GM23248 (cell line): ENCODE data around the gene PDSS2. TPM values are rescaled to one million over a fixed set of nuclear protein-coding genes. Genes with fewer than 3 reads are reported as not detected.

Experiments
- DNase-seq: peaks from one replicate; pipeline ENCODE4 v3.0.0-alpha.2; 2015
- H2AFZ ChIP-seq: fragments of 200-600 bp; sonication (generic); 2 replicates; pipeline ENCODE4 v1.6.1; 2016; ENCODE audit warnings: antibody characterized with exemption
- H3F3A ChIP-seq: fragments of 200-600 bp; sonication (generic); 2 replicates; pipeline ENCODE4 v1.6.1; 2016; ENCODE audit warnings: mild to moderate bottlenecking, antibody characterized with exemption, mixed run types; ENCODE audit not compliant: insufficient read depth
- H3K27ac ChIP-seq: fragments of 200-600 bp; sonication (generic); 2 replicates; pipeline ENCODE4 v1.5.1; 2016; ENCODE audit warnings: mild to moderate bottlenecking
- H3K27me3 ChIP-seq: fragments of 200-600 bp; sonication (generic); replicated peaks from 2 replicates; pipeline ENCODE4 v1.6.1; 2016; ENCODE audit warnings: mild to moderate bottlenecking; ENCODE audit not compliant: insufficient read depth
- H3K36me3 ChIP-seq: fragments of 200-600 bp; sonication (generic); 2 replicates; pipeline ENCODE4 v1.6.1; 2016; ENCODE audit warnings: low read depth, mild to moderate bottlenecking
- H3K4me1 ChIP-seq: fragments of 200-600 bp; sonication (generic); 2 replicates; pipeline ENCODE4 v1.6.1; 2016; ENCODE audit warnings: mild to moderate bottlenecking; ENCODE audit not compliant: insufficient read depth
- H3K4me2 ChIP-seq: fragments of 200-600 bp; sonication (generic); one replicate; pipeline ENCODE4 v1.6.1; 2016; ENCODE audit warnings: mild to moderate bottlenecking; ENCODE audit not compliant: unreplicated experiment
- H3K4me3 ChIP-seq: fragments of 200-600 bp; sonication (generic); 2 replicates; pipeline ENCODE4 v1.5.1; 2016; ENCODE audit warnings: mild to moderate bottlenecking
- H3K79me2 ChIP-seq: fragments of 200-600 bp; sonication (generic); 2 replicates; pipeline ENCODE4 v1.6.1; 2016; ENCODE audit warnings: mild to moderate bottlenecking; ENCODE audit not compliant: insufficient read depth
- H3K9ac ChIP-seq: fragments of 200-600 bp; sonication (generic); 2 replicates; pipeline ENCODE4 v1.6.1; 2016; ENCODE audit warnings: mild to moderate bottlenecking
- H3K9me2 ChIP-seq: fragments of 200-600 bp; sonication (generic); 2 replicates; pipeline ENCODE4 v1.6.1; 2016; ENCODE audit warnings: mixed run types, mild to moderate bottlenecking, moderate library complexity; ENCODE audit not compliant: insufficient read depth
- H3K9me3 ChIP-seq: fragments of 200-600 bp; sonication (generic); one replicate; pipeline ENCODE4 v1.6.1; 2017; ENCODE audit warnings: low read depth
- H4K20me1 ChIP-seq: fragments of 200-600 bp; sonication (generic); 2 replicates; pipeline ENCODE4 v1.6.0; 2016; ENCODE audit not compliant: insufficient read depth
- EZH2 ChIP-seq: fragments of 200-600 bp; sonication (generic); IDR thresholded peaks from 2 replicates; pipeline ENCODE4 v1.6.1; 2018; ENCODE audit warnings: antibody characterized with exemption, mild to moderate bottlenecking; ENCODE audit not compliant: insufficient read depth, poor library complexity, severe bottlenecking
- EZH2phosphoT487 ChIP-seq: fragments of 200-600 bp; sonication (generic); IDR thresholded peaks from 2 replicates; pipeline ENCODE4 v1.6.1; 2018; ENCODE audit warnings: antibody characterized with exemption, moderate library complexity, mild to moderate bottlenecking, low read depth; ENCODE audit not compliant: insufficient read depth
- WGBS, 2 experiments: methylation state at CpG; one replicate each; pipeline ENCODE4 v1.1.6; 2015 to 2017; ENCODE audit warnings: low lambda C conversion rate in 2 of 2, low coverage in 1 of 2; ENCODE audit errors: missing lambda C conversion rate in 2 of 2; 5-methylcytosine and 5-hydroxymethylcytosine counted together
- in situ Hi-C: fragments of 300-500 bp; cut with MboI; formaldehyde crosslinking; loops from 2 replicates; pipeline ENCODE4 v1.15.0; 2020
- polyA plus RNA-seq: library from polyadenylated mRNA; unstranded; fragments of >200 nt; fragmentation: Nextera tagmentation; extraction: Ambion mirVana; gene quantifications from 2 replicates; pipeline ENCODE4 v1.2.1, GENCODE V29; 2016
- total RNA-seq: library from RNA; depleted of rRNA; stranded (reverse); fragments of >200 nt; shearing (Covaris generic); gene quantifications from 2 replicates; pipeline ENCODE4 v1.2.3, GENCODE V29; 2014

PDSS2 gene
- total and polyA plus RNA-seq, 2 experiments from 2014 or later = 9.9 to 10.3 TPM

- H3K9me2 ChIP-seq = no peaks in the 10 kb centered on the region
- no peak overlapping the region for H3K4me2 ChIP-seq
These were observed 249.7 kb downstream of the PDSS2 start for GRCh38 chr6:107209406-107210305.

GRCh38 chr6:107207251-107207873 lies 252.0 kb downstream of the PDSS2 start:
- TF ChIP-seq EZH2 (no peak), EZH2phosphoT487 (no peak)
- H3K27me3 ChIP-seq = no peaks in the 10 kb centered on the region
- H3K9me3 ChIP-seq = no peaks in the 10 kb centered on the region
- no peaks in the 10 kb centered on the region for H3K79me2 ChIP-seq
- no peak overlapping the region for H3K4me3 ChIP-seq
- DNase-seq = no peak
- no peaks in the 10 kb centered on the region for H3F3A ChIP-seq
- WGBS, 2 experiments = 95 to 97% methylated on average over 4 of the region's 4 CpGs
- H4K20me1 ChIP-seq = no peaks in the 10 kb centered on the region
- no peak overlapping the region for H2AFZ ChIP-seq
- no peak overlapping the region for H3K9ac ChIP-seq
- no peak overlapping the region for H3K27ac ChIP-seq
- no peaks in the 10 kb centered on the region for H3K36me3 ChIP-seq
- in situ Hi-C loops = no loop called here
- no peak overlapping the region for H3K4me2 ChIP-seq
- no peaks in the 10 kb centered on the region for H3K9me2 ChIP-seq
- H3K4me1 ChIP-seq = peaks cover 6% of the 10 kb centered on the region; the same call in 1 of the 2 replicates

More at GRCh38 chr6:107209406-107210305, 249.7 kb downstream of the PDSS2 start:
- Histone ChIP-seq H3K79me2 (no peaks in the 10 kb centered on the region), H3K4me1 (peaks cover 6% of the 10 kb centered on the region; the same call in 1 of the 2 replicates), H3K9ac (no peak overlapping the region), H3K4me3 (no peak overlapping the region), H3F3A (no peaks in the 10 kb centered on the region), H3K9me3 (no peaks in the 10 kb centered on the region), H4K20me1 (no peaks in the 10 kb centered on the region), H3K27me3 (no peaks in the 10 kb centered on the region), H3K27ac (no peak overlapping the region), H2AFZ (no peak overlapping the region), H3K36me3 (no peaks in the 10 kb centered on the region)
- 84 to 85% methylated on average over 8 of the region's 8 CpGs for WGBS, 2 experiments
- in situ Hi-C loops = no loop called here
- DNase-seq = no peak
- TF ChIP-seq EZH2 (no peak), EZH2phosphoT487 (no peak)

DNA sequence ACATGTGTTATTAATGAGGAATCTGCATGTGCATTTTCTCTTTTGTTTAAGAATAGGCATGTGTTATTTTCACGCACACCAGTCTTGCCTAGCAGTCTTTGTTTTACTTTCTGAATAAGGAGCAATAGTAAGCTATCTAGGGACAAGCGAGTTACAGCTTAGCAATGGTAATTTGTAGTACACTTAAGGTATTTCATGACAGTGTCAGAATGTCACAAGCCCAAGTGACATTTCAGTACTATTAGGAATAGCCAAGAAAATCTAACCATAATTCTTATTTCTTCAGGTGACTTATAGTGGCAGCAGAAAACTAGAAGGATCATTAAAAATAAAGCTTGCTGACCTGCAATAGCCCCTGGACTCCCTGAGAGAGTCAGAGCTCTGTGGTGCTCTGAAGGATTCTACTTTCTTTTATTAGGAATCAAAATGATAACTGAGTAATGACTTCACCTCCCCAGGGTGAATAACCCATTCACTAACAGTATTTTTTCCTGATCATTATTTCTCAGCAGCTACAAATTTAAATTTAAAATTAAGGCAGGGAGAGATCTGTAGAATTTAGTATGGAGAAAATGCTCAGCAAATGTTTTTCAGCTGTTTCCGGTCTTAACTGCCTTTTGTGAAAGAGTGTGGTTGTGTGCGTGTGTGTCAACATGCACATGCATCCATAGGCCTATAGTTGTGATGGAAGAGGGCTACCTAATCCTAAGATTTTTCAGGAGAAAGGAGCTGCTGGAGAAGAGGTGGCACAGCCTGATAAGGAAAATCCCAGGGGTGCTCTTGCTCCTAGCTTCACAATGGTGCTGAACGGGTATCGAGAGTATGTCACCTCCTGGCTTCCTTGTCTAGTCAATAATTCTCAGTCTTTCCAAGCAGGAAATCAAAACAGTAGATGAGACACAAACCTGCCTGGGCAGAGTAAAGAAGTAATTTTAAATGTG lies 254.0 kb downstream of the PDSS2 start:
- Histone ChIP-seq H3K4me2 (no peak overlapping the region), H2AFZ (no peak overlapping the region), H3K9me2 (no peaks in the 10 kb centered on the region), H3K4me3 (no peak overlapping the region), H3K79me2 (no peaks in the 10 kb centered on the region), H3K9ac (no peak overlapping the region), H3F3A (no peaks in the 10 kb centered on the region), H3K27ac (no peak overlapping the region), H3K36me3 (no peaks in the 10 kb centered on the region), H4K20me1 (no peaks in the 10 kb centered on the region), H3K27me3 (no peaks in the 10 kb centered on the region), H3K9me3 (no peaks in the 10 kb centered on the region), H3K4me1 (no peaks in the 10 kb centered on the region)
- WGBS, 2 experiments = 97 to 98% methylated on average over 6 of the region's 6 CpGs
- no peak for DNase-seq
- TF ChIP-seq EZH2 (no peak), EZH2phosphoT487 (no peak)
- in situ Hi-C loops = no loop called here
